ENCODE results near the gene VTN.
A peak's percentile ranks its signal among the peaks of the same experiment; 100 is the strongest.

The VTN gene

GRCh38 chr17:28324781-28325180 is 45.3 kb downstream of the VTN start:
- Histone ChIP-seq H3K27ac (no peak overlapping the region), H3K4me3 (no peak overlapping the region)
- no peak for DNase-seq (ENCODE audit: low spot score)
- no peak for TF ChIP-seq CTCF (IDR thresholded peaks at IDR 0.05)

GRCh38 chr17:28324267-28324745 is 45.8 kb downstream of the VTN start:
- no peak overlapping the region for H3K27ac ChIP-seq
- H3K4me3 ChIP-seq = no peak overlapping the region
- no peak for TF ChIP-seq CTCF (IDR thresholded peaks at IDR 0.05)
- no peak for DNase-seq (ENCODE audit: low spot score)

GRCh38 chr17:28320215-28321061 is 49.7 kb downstream of the VTN start:
- no peak overlapping the region for H3K4me3 ChIP-seq
- TF ChIP-seq CTCF (IDR thresholded peaks at IDR 0.05) = no peak
- no peak for DNase-seq (ENCODE audit: low spot score)
- H3K27ac ChIP-seq = no peak overlapping the region

- TF ChIP-seq CTCF (IDR thresholded peaks at IDR 0.05) = no peak
- Histone ChIP-seq H3K4me3 (peak overlapping the region; percentile 74), H3K27ac (peak overlapping the region in 1 of 2 donors; percentile 27)
These were observed 50.5 kb downstream of the VTN start for GRCh38 chr17:28319598-28319935.

GRCh38 chr17:28318759-28319597 is 51.1 kb downstream of the VTN start, which contains the start of gene TMEM97:
Gene TMEM97 (plus strand): TSS chr17:28319200. CDS start chr17:28319240, 40 bp downstream.
- no peak for TF ChIP-seq CTCF (IDR thresholded peaks at IDR 0.05)
- DNase-seq (ENCODE audit: low spot score) = peak; percentile 95
- Histone ChIP-seq H3K27ac (peak within 1 kb of the TSS; percentile 6 to 27), H3K4me3 (peak within 1 kb of the TSS; percentile 74)

More at GRCh38 chr17:28319598-28319935, 50.5 kb downstream of the VTN start:
- DNase-seq (ENCODE audit: low spot score) = no peak

GRCh38 chr17:28317966-28318758 is 51.9 kb downstream of the VTN start:
- H3K4me3 ChIP-seq = peak overlapping the region; percentile 74
- H3K27ac ChIP-seq = no peak overlapping the region
- no peak for DNase-seq (ENCODE audit: low spot score)
- TF ChIP-seq CTCF (IDR thresholded peaks at IDR 0.05) = no peak

Measured in coronary artery (tissue), 2 donors.